ENCODE results near the gene ERBB4. TPM values are rescaled to one million over a fixed set of nuclear protein-coding genes. Genes with fewer than 3 reads are reported as not detected.

Gene ERBB4
- total RNA-seq (2014; rRNA removed; shearing (Covaris generic)) (not detected in 2 replicates), total RNA-seq (2022) (not detected in 2 replicates), Bru-seq, nascent RNA (percentile 1 among the genes with signal in this experiment), BruChase-seq, experiment 1, labeled RNA remaining after a 6-hour chase (percentile 1 among the genes with signal in this experiment), BruChase-seq, experiment 2, labeled RNA remaining after a 2-hour chase (percentile 1 among the genes with signal in this experiment)
- long read RNA-seq, result 0 reads

GRCh38 chr2:212538305-212539071 lies at the start of gene ERBB4:
Gene ERBB4, minus strand, starts transcription at chr2:212538802. Its CDS starts 272 bp downstream, at chr2:212538530.
- ChIA-PET CTCF (ENCODE audit: unreplicated experiment) (no interaction called here), POLR2A (interaction anchor here (0.7 to 1.0 kb wide), 2 partner anchors 108 to 677 kb away, joined by 3 to 4 read pairs; no protein-coding TSS in a partner anchor)
- Histone ChIP-seq H3K79me2 (ENCODE audit: insufficient read depth, low read depth, low read length) (no peaks in the 10 kb centered on the region), H3K4me1 (ENCODE audit: insufficient read depth, low read length, poor library complexity, severe bottlenecking) (no peaks in the 10 kb centered on the region), H3K27ac (ENCODE audit: low read depth, low read length, poor library complexity, severe bottlenecking) (no peak within 1 kb of the TSS), H3K4me3 (ENCODE audit: low read depth, low read length, poor library complexity, severe bottlenecking) (no peak within 1 kb of the TSS), H3K4me2 (ENCODE audit: low read length) (no peak within 1 kb of the TSS), H3K36me3 (ENCODE audit: insufficient read depth, low read length) (no peaks in the 10 kb centered on the region), H2AFZ (ENCODE audit: low read length) (no peak within 1 kb of the TSS), H3K9me2 (ENCODE audit: insufficient read depth, low read length) (no peaks in the 10 kb centered on the region), H3K9me3 (ENCODE audit: low read length) (no peaks in the 10 kb centered on the region), H4K20me1 (ENCODE audit: insufficient read depth, low read length) (no peaks in the 10 kb centered on the region)
- intact Hi-C loops (cut with micrococcal nuclease; ENCODE audit: unreplicated experiment), result no loop called here
- TF ChIP-seq CTCF (conservative IDR thresholded peaks at IDR 0.05; ENCODE audit: low read length) (no peak), EZH2phosphoT487 (IDR thresholded peaks at IDR 0.05; ENCODE audit: borderline replicate concordance, low read depth, low read length) (no peak)
- no peak for DNase-seq (ENCODE audit: low spot score)
- BruUV-seq (replicated peaks), result no TSS peak

- H3K9me3 ChIP-seq (ENCODE audit: low read length), result no peaks in the 10 kb centered on the region
- H2AFZ ChIP-seq (ENCODE audit: low read length), result no peak overlapping the region
- no peaks in the 10 kb centered on the region for H3K79me2 ChIP-seq (ENCODE audit: insufficient read depth, low read depth, low read length)
- intact Hi-C loops (cut with micrococcal nuclease; ENCODE audit: unreplicated experiment), result no loop called here
- no peak overlapping the region for H3K4me3 ChIP-seq (ENCODE audit: low read depth, low read length, poor library complexity, severe bottlenecking)
- H3K9me2 ChIP-seq (ENCODE audit: insufficient read depth, low read length), result no peaks in the 10 kb centered on the region
- DNase-seq (ENCODE audit: low spot score), result no peak
- H3K36me3 ChIP-seq (ENCODE audit: insufficient read depth, low read length), result no peaks in the 10 kb centered on the region
- H3K27ac ChIP-seq (ENCODE audit: low read depth, low read length, poor library complexity, severe bottlenecking), result no peak overlapping the region
- no peaks in the 10 kb centered on the region for H4K20me1 ChIP-seq (ENCODE audit: insufficient read depth, low read length)
- no peaks in the 10 kb centered on the region for H3K4me1 ChIP-seq (ENCODE audit: insufficient read depth, low read length, poor library complexity, severe bottlenecking)
- TF ChIP-seq EZH2phosphoT487 (IDR thresholded peaks at IDR 0.05; ENCODE audit: borderline replicate concordance, low read depth, low read length) (no peak), CTCF (conservative IDR thresholded peaks at IDR 0.05; ENCODE audit: low read length) (no peak)
- BruUV-seq (replicated peaks), result no TSS peak
- POLR2A ChIA-PET, result no interaction called here
- H3K4me2 ChIP-seq (ENCODE audit: low read length), result no peak overlapping the region
- CTCF ChIA-PET (ENCODE audit: unreplicated experiment), result no interaction called here
Observed at GRCh38 chr2:212580117-212580516, 41.5 kb upstream of the ERBB4 start.

- Histone ChIP-seq H3K36me3 (ENCODE audit: insufficient read depth, low read length) (no peaks in the 10 kb centered on the region), H3K27ac (ENCODE audit: low read depth, low read length, poor library complexity, severe bottlenecking) (no peak overlapping the region), H2AFZ (ENCODE audit: low read length) (no peak overlapping the region), H3K4me3 (ENCODE audit: low read depth, low read length, poor library complexity, severe bottlenecking) (no peak overlapping the region), H3K9me2 (ENCODE audit: insufficient read depth, low read length) (no peaks in the 10 kb centered on the region), H3K4me1 (ENCODE audit: insufficient read depth, low read length, poor library complexity, severe bottlenecking) (no peaks in the 10 kb centered on the region), H3K79me2 (ENCODE audit: insufficient read depth, low read depth, low read length) (no peaks in the 10 kb centered on the region), H3K9me3 (ENCODE audit: low read length) (no peaks in the 10 kb centered on the region), H3K4me2 (ENCODE audit: low read length) (no peak overlapping the region), H4K20me1 (ENCODE audit: insufficient read depth, low read length) (no peaks in the 10 kb centered on the region)
- ChIA-PET CTCF (ENCODE audit: unreplicated experiment) (no interaction called here), POLR2A (interaction anchor here (0.8 to 1.0 kb wide), 2 partner anchors 329 to 1098 kb away, joined by 3 read pairs; no protein-coding TSS in a partner anchor)
- DNase-seq (ENCODE audit: low spot score), result no peak
- intact Hi-C loops (cut with micrococcal nuclease; ENCODE audit: unreplicated experiment), result no loop called here
- no TSS peak for BruUV-seq (replicated peaks)
- no peak for TF ChIP-seq EZH2phosphoT487 (IDR thresholded peaks at IDR 0.05; ENCODE audit: borderline replicate concordance, low read depth, low read length)
- no peak for TF ChIP-seq CTCF (conservative IDR thresholded peaks at IDR 0.05; ENCODE audit: low read length)
Observed at GRCh38 chr2:212556296-212556695, 17.7 kb upstream of the ERBB4 start.
